Measurements from ENCODE around the gene AQP5.

The AQP5 gene

DNA sequence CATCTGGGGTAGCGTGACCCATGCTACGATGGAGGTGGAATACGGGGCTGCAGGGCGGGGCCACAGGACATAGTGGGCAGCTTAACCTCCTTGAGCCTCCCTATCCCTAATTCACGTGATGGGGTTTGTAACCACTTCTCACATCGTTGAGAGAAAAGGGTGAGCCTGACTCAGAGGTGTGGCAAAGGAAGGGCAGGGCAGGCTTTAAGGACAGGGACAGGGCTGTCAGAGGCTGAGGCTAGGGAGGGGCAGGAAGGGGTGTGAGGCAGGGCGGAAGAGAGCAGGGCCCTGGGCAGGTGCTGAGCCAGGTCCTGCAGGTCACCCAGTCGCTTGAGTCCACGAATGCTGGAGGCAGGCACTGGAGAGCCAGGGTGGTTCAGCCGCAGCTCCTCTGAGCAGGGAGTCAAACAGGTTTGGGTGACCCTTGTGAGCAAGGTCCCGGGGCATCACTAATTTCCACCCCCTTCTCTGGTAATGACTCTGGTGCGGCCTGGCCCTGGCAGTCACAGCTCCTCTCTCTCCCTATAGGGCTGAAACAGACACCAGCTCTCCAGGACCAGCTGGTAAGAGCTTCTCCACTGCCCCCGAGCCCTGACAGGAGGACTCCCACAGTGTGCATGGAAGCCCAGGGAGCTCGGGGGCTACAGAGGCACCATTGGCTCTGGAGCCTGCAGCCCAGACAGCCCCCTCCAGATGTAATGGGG, 18.6 kb upstream of the AQP5 start:
- no peaks in the 10 kb centered on the region for H3K36me3 ChIP-seq
- H3K4me1 ChIP-seq = peaks cover 38% of the 10 kb centered on the region
- no peak for DNase-seq
- no peaks in the 10 kb centered on the region for H3K27me3 ChIP-seq
- no peak overlapping the region for H3K4me3 ChIP-seq (ENCODE audit: low read depth, low read length)
- H3K9me3 ChIP-seq = no peaks in the 10 kb centered on the region
- TF ChIP-seq, protein P1, sequence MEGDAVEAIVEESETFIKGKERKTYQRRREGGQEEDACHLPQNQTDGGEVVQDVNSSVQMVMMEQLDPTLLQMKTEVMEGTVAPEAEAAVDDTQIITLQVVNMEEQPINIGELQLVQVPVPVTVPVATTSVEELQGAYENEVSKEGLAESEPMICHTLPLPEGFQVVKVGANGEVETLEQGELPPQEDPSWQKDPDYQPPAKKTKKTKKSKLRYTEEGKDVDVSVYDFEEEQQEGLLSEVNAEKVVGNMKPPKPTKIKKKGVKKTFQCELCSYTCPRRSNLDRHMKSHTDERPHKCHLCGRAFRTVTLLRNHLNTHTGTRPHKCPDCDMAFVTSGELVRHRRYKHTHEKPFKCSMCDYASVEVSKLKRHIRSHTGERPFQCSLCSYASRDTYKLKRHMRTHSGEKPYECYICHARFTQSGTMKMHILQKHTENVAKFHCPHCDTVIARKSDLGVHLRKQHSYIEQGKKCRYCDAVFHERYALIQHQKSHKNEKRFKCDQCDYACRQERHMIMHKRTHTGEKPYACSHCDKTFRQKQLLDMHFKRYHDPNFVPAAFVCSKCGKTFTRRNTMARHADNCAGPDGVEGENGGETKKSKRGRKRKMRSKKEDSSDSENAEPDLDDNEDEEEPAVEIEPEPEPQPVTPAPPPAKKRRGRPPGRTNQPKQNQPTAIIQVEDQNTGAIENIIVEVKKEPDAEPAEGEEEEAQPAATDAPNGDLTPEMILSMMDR (IDR thresholded peaks at IDR 0.05; ENCODE audit: low read depth, low read length) = no peak

DNA sequence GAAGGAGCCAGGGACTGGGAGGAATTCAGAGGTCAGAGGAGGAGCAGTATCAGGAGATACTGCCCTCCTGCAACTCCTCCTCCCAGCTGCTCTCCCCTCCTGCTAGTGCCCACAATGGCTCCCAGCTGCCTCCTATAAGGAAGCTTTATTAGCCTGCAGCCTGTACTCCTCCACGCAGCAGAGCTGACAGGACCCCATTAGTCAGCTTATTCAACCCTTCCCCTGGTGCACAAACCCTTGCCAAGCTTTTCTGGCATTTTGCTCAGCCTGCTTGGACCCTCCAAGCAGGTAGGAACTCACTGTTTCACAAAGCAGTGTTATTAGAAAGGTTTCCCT, 18.1 kb upstream of the AQP5 start:
- Histone ChIP-seq H3K27me3 (no peaks in the 10 kb centered on the region), H3K36me3 (no peaks in the 10 kb centered on the region), H3K9me3 (no peaks in the 10 kb centered on the region), H3K4me3 (ENCODE audit: low read depth, low read length) (no peak overlapping the region), H3K4me1 (peaks cover 35% of the 10 kb centered on the region)
- TF ChIP-seq, protein P1 (IDR thresholded peaks at IDR 0.05; ENCODE audit: low read depth, low read length) = no peak
- DNase-seq = no peak

DNA sequence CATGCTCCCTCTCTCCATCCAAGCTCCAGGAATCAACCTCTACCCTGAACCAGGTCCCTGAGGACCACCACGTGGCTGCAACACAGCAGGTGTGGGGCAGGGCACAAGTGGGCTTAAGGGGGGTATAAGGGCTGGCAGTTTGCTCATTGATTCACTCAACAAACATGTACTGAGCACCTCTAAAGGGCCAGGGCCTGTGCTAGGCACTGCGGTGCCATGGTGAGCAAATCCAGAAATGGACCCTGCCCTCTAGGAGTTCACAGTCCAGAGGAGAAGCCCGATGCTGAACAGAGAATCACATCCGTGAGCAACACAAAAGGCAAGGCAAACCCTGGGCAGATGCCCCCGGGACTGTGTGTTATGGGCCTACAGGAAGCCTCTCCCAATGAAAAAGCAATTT, 17.6 kb upstream of the AQP5 start:
- TF ChIP-seq, protein P1 (IDR thresholded peaks at IDR 0.05; ENCODE audit: low read depth, low read length) = no peak
- no peaks in the 10 kb centered on the region for H3K9me3 ChIP-seq
- H3K36me3 ChIP-seq = no peaks in the 10 kb centered on the region
- no peak for DNase-seq
- H3K4me1 ChIP-seq = peaks cover 35% of the 10 kb centered on the region
- H3K4me3 ChIP-seq (ENCODE audit: low read depth, low read length) = no peak overlapping the region
- H3K27me3 ChIP-seq = no peaks in the 10 kb centered on the region

DNA sequence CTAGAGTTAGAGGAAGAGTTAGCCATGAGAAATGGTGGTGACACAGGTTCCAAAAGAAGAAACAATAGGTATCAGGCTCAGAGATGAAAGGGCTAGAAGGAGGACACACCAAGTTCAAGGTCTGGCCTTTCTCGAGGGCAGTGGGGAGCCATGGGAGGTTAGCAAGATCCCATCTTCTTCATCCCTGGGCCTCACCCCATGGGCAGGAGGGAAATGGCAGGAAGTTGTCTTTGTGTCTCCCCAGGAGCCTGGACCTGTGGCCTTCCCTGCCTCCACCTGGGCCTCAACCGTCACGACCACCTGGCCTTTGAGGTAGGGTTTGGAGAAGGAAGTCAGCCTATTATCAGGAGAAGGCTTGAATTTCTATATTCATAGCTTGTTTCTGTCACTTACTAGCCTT, 17.0 kb upstream of the AQP5 start:
- no peak for DNase-seq
- peaks cover 40% of the 10 kb centered on the region for H3K4me1 ChIP-seq

DNA sequence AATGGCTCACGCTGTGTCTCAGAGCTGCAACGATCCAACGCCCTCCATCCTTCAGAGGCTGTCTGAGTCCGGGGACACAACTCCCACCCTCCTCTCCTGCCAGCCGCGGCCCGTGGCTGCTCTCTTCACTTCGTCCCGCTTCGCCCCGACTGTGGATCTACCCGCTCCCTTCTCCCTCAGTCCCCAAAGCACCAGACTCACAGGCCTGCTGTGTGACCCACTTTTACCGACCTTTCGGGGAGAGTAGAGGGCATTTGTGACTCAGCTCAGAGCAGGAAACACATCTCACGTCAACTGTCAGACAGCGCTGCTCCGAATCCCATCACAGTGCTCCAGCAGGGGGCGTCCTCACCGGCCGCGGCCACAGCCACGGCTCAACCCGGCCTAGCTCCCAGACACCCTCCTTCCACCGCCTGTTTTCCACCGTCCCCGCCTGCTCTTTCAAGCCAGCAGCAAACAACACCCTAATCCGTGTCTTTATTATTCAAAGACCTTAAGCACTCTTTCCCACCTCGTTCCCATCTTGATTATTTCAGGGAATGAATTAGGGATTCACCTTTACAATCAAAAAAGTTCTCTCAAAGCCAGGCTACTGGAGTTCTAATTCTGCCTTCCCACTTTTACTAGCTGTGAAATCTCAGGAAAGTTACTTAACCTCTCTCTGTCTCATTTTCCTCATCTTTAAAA, 16.1 kb upstream of the AQP5 start:
- Histone ChIP-seq H3K27me3 (no peaks in the 10 kb centered on the region), H3K4me1 (peaks cover 46% of the 10 kb centered on the region), H3K4me3 (ENCODE audit: low read depth, low read length) (peak overlapping the region; percentile 50), H3K9me3 (no peaks in the 10 kb centered on the region), H3K36me3 (no peaks in the 10 kb centered on the region)
- TF ChIP-seq, protein P1 (IDR thresholded peaks at IDR 0.05; ENCODE audit: low read depth, low read length) = peak; percentile 97
- peak; percentile 92 for DNase-seq

More for the DNA sequence above, 17.0 kb upstream of the AQP5 start:
- TF ChIP-seq, protein P1 (IDR thresholded peaks at IDR 0.05; ENCODE audit: low read depth, low read length) = no peak
- no peaks in the 10 kb centered on the region for H3K27me3 ChIP-seq
- H3K9me3 ChIP-seq = no peaks in the 10 kb centered on the region
- H3K36me3 ChIP-seq = no peaks in the 10 kb centered on the region
- no peak overlapping the region for H3K4me3 ChIP-seq (ENCODE audit: low read depth, low read length)

DNA sequence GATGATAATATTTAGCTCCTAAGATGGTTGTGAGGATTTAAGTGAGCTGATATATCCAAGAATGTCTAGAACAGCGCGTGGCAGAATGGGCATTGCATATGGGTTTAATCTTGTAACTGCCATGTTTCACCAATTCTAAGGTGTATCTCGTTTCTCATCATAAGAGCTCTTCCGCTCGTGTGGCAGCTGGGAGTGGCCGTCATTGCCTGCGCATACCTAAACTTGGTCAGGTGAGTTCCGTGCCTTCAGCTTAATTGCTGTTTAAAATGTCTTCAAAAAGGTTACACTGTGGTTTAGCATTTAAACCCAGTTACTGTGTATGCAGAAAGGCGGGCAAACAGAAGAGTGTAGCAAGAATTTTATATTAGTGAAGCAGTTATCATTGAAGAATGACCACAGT, 15.6 kb upstream of the AQP5 start:
- Histone ChIP-seq H3K4me1 (peaks cover 49% of the 10 kb centered on the region), H3K9me3 (no peaks in the 10 kb centered on the region), H3K36me3 (no peaks in the 10 kb centered on the region), H3K27me3 (no peaks in the 10 kb centered on the region), H3K4me3 (ENCODE audit: low read depth, low read length) (no peak overlapping the region)
- no peak for DNase-seq
- TF ChIP-seq, protein P1 (IDR thresholded peaks at IDR 0.05; ENCODE audit: low read depth, low read length) = no peak
